ENCODE results near the gene ACSF3.

The ACSF3 gene

GRCh38 chr16:89133457-89134127, 39.9 kb downstream of the ACSF3 start:
- Histone ChIP-seq H3K79me2 (peaks cover 22% of the 10 kb centered on the region), H3K4me2 (ENCODE audit: low read length) (no peak overlapping the region), H3K9ac (no peak overlapping the region), H3K9me3 (ENCODE audit: control insufficient read depth, low read length) (no peaks in the 10 kb centered on the region), H3K27ac (no peak overlapping the region), H3K4me1 (no peaks in the 10 kb centered on the region), H3K27me3 (ENCODE audit: control insufficient read depth, insufficient read depth, low read length) (no peaks in the 10 kb centered on the region), H2AFZ (no peak overlapping the region), H3K36me3 (ENCODE audit: control insufficient read depth, insufficient read depth, low read length) (no peaks in the 10 kb centered on the region), H3K4me3 (ENCODE audit: low read depth, low read length) (no peak overlapping the region)
- TF ChIP-seq CTCF (IDR thresholded peaks at IDR 0.05): no peak

GRCh38 chr16:89134269-89134668, 40.6 kb downstream of the ACSF3 start:
- no peak overlapping the region for H3K4me3 ChIP-seq (ENCODE audit: low read depth, low read length)
- H3K27me3 ChIP-seq (ENCODE audit: control insufficient read depth, insufficient read depth, low read length): no peaks in the 10 kb centered on the region
- H3K4me1 ChIP-seq: no peaks in the 10 kb centered on the region
- peaks cover 22% of the 10 kb centered on the region for H3K79me2 ChIP-seq
- H3K36me3 ChIP-seq (ENCODE audit: control insufficient read depth, insufficient read depth, low read length): no peaks in the 10 kb centered on the region
- no peak overlapping the region for H2AFZ ChIP-seq
- H3K4me2 ChIP-seq (ENCODE audit: low read length): no peak overlapping the region
- no peak overlapping the region for H3K9ac ChIP-seq
- H3K9me3 ChIP-seq (ENCODE audit: control insufficient read depth, low read length): no peaks in the 10 kb centered on the region
- no peak overlapping the region for H3K27ac ChIP-seq
- no peak for TF ChIP-seq CTCF (IDR thresholded peaks at IDR 0.05)

- no peak overlapping the region for H3K4me2 ChIP-seq (ENCODE audit: low read length)
- no peak overlapping the region for H3K27ac ChIP-seq
- H3K36me3 ChIP-seq (ENCODE audit: control insufficient read depth, insufficient read depth, low read length): no peaks in the 10 kb centered on the region
- H3K4me1 ChIP-seq: no peaks in the 10 kb centered on the region
- H2AFZ ChIP-seq: no peak overlapping the region
- no peak overlapping the region for H3K9ac ChIP-seq
- no peak for TF ChIP-seq CTCF (IDR thresholded peaks at IDR 0.05)
- H3K27me3 ChIP-seq (ENCODE audit: control insufficient read depth, insufficient read depth, low read length): no peaks in the 10 kb centered on the region
- H3K4me3 ChIP-seq (ENCODE audit: low read depth, low read length): no peak overlapping the region
- H3K79me2 ChIP-seq: peaks cover 22% of the 10 kb centered on the region
- no peaks in the 10 kb centered on the region for H3K9me3 ChIP-seq (ENCODE audit: control insufficient read depth, low read length)
These were observed 41.5 kb downstream of the ACSF3 start for GRCh38 chr16:89135166-89135565.

GRCh38 chr16:89135971-89136765, 42.5 kb downstream of the ACSF3 start:
- no peak overlapping the region for H2AFZ ChIP-seq
- TF ChIP-seq CTCF (IDR thresholded peaks at IDR 0.05): no peak
- H3K9me3 ChIP-seq (ENCODE audit: control insufficient read depth, low read length): no peaks in the 10 kb centered on the region
- H3K27ac ChIP-seq: no peak overlapping the region
- no peak overlapping the region for H3K4me2 ChIP-seq (ENCODE audit: low read length)
- H3K9ac ChIP-seq: no peak overlapping the region
- no peak overlapping the region for H3K4me3 ChIP-seq (ENCODE audit: low read depth, low read length)
- H3K79me2 ChIP-seq: peaks cover 22% of the 10 kb centered on the region
- no peaks in the 10 kb centered on the region for H3K27me3 ChIP-seq (ENCODE audit: control insufficient read depth, insufficient read depth, low read length)
- H3K36me3 ChIP-seq (ENCODE audit: control insufficient read depth, insufficient read depth, low read length): no peaks in the 10 kb centered on the region
- no peaks in the 10 kb centered on the region for H3K4me1 ChIP-seq

Measured in parathyroid adenoma (tissue), 2 donors.